HG03439 (cell line): ENCODE data around the gene MBL2.

ENCODE experiments used
- ATAC-seq: cut with Tn5 transposase; IDR thresholded peaks from one replicate; pipeline ENCODE4 v1.9.1; 2021; ENCODE audit warnings: mild to moderate bottlenecking, moderate library complexity; ENCODE audit not compliant: unreplicated experiment

Gene MBL2

DNA sequence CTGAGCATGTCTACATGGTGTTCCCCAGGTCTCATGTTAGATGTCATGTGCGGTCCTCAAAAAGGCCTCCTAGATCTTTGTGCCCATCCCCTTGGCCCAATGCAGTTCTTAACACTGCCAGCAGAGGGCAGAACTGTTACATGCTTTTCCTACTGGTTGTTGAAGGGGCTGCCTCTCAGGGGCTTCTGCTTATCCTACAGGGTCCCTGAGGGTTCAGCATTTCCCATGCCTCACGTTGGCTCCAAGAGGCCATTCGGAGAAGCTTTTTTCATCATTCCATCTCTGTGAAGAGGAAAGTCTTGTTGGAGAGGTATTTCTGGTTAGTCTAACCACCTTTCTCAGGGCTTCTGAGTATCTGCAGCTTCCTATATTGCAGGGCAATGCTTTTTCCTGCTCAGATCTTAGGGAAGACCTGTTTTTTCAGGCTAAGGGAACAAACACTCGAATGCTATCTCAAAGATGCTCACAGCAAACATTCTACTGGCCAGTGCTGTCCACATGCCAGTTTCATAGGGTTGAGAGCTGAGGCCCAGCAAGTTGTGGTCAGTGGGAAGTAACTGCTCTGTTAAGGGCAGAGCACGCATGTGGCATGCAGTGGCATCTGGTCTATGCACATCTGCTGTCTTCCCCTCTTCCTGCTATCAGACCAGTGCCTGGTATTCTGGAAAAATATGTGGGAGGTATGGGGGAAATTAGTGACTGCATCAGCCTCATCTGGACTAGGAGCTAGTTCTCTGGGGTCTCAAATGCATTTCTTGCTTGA, 31.5 kb downstream of the MBL2 start:
- peak; percentile 72 for ATAC-seq

DNA sequence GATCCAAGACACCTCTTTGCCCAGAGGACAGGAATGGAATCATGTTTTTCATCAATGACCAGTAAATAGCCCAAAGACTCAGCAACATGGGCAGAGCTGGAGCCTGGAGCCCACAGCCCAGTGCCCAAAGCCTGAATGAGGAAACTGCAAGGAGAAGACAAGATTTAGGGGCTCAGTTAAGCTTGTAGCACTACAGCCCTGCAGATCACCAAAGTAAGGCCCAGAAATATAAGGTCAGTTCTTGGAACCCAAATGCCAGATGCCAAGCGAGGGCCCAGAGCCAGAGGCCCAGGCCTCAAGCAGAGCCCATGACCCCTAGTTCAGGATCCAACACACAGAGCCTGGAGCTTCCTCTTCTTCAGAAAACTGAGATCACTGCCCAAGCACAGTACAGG, 32.4 kb downstream of the MBL2 start:
- ATAC-seq = no peak

DNA sequence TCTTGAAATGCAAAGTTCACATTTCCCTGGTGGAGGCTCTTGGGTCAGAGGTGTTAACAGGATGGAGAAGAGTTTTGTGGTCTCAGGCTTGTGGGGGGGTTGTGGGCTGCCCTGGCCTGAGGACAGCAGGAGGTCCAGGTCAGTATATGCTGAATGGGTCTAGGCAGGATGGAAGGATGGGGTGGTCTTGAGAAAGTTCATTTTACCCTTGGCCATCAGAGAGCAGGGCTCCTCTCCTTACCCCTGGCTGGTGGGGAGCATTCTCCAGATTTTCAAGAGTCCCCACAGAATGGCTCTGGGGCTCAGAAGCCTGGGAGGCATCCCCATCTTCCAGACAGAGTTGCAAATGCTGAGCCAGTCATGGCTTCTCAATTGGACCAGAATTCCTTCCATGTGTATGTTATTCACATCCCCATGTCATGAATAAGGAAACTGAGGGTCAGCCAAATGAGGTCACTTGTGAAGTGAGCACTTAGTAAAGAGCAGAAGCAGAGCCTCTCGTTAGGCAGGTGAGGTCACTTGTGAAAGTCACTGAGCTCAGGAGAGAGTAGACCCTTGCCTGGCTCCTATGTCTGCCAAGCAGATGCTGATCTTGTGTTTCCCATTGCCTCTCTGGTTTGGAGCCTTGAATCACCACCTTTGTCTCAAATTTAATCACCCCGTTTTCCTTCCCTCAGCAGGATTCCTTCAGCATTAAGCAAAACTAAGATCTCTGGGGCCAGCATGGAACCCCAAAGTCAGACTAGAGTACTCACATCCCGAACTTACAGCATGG, 33.0 kb downstream of the MBL2 start:
- ATAC-seq = no peak

DNA sequence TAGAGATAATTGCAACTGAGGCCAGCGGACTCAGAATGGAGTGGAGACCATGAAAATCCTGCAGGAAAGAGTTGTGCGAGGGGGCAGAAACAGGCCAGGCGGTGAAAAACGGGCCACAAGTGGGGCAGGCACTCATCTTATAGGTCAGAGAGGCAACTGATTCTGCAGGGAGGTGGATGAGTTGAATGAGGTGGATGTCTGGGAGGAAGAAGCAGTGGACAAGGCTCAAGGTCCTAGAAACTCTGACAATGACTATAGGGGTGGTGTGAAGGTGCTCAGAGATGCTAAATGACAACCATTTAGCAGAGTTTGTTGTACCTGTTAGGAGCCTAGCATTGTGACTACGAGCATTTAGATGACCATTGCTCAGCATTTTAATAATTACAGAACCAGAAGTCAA, 33.6 kb downstream of the MBL2 start:
- no peak for ATAC-seq

DNA sequence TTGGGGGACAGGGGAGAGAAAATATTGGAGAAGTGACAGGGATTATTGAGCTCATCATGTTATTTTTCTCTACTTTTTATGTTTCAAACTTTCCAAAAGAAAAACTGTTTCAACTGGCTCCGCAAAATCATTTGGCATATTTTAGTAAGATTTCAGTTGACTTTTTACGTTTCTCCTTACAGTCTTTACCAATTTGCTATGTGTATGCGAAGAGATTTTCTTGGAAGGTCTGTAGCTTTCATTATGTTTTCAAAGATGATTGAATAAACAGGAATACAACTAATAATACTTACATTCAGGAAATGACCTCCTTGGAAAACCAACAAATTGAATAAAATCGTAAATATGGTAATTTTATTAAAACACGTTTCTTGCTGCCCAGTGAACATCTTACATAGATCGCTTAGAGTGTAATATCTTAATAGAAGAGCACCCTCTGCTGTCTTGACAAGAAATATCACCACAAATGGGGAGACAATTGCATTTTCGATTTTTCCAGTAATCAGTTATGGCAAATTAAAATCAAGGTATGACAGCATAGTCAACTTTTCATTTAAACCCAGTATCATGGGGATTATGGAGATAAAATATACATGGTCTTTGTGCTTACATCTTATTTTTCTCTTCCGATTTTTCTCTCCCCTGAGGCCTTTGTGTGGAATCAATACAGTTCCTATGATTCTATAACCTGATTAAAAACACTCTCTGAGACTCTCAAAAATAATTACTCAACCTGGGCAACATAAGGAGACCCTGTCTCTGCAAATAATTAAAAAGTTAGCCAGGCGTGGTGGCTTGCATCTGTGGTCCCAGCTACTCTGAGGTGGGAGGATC, 43.1 kb downstream of the MBL2 start:
- peak; percentile 66 for ATAC-seq

DNA sequence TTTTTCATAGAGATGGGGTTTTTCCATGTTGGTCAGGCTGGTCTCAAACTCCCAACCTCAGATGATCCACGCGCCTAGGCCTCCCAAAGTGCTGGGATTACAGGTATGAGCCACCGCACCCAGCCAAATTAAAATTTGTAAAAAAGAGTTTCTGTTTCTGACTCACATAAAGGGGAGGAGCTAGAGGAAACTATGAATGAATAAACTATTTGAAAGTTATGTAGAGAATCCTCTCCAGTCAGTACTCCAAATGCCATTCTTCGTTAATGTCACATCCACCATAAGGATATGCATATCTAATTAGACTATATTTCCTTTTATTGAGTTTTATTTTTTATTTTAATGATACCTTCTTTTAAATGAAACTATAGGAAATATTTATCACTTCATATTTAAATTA, 52.6 kb downstream of the MBL2 start:
- no peak for ATAC-seq
